Natural killer cell (primary cell): ENCODE results near the gene SLC6A6. TPM values are rescaled to one million over a fixed set of nuclear protein-coding genes. Genes with fewer than 3 reads are reported as not detected.

ENCODE experiments used
- ATAC-seq, 3 donors: fragments of 150-1000 bp in 2 of 3; fragments of 200-7000 bp in 1 of 3; cut with Tn5 transposase; 1 replicate in 1 of 3; 2 replicates in 2 of 3; pipeline ENCODE4 v1.10.0; 2021; ENCODE audit warnings: mild to moderate bottlenecking in 2 of 3, moderate library complexity in 2 of 3
- DNase-seq, 2 donors: peaks; one replicate each; pipeline versions ENCODE4 v3.0.0 to v3.0.0-alpha.2; 2013 to 2021; ENCODE audit warnings: mixed read lengths in 1 of 2
- H3K27ac ChIP-seq: one replicate; pipeline ENCODE4 v1.5.1; 2013; ENCODE audit warnings: mild to moderate bottlenecking, low read length
- H3K27me3 ChIP-seq: one replicate; pipeline ENCODE4 v1.6.1; 2013; ENCODE audit warnings: low read length; ENCODE audit not compliant: control insufficient read depth, insufficient read depth
- H3K36me3 ChIP-seq: one replicate; pipeline ENCODE4 v1.6.1; 2013; ENCODE audit warnings: low read length; ENCODE audit not compliant: control insufficient read depth, insufficient read depth
- H3K4me1 ChIP-seq: one replicate; pipeline ENCODE4 v1.6.1; 2013; ENCODE audit warnings: low read length; ENCODE audit not compliant: control insufficient read depth, insufficient read depth
- H3K4me3 ChIP-seq: one replicate; pipeline ENCODE4 v1.5.1; 2013; ENCODE audit warnings: low read length
- H3K9me3 ChIP-seq: one replicate; pipeline ENCODE4 v1.6.1; 2013; ENCODE audit warnings: low read length; ENCODE audit not compliant: control insufficient read depth, insufficient read depth
- H3K27ac Mint-ChIP-seq, 2 donors: one replicate each; pipeline ENCODE4 v1.8.0; 2022; ENCODE audit warnings: mild to moderate bottlenecking in 2 of 2, mixed read lengths in 2 of 2, moderate library complexity in 1 of 2
- H3K27me3 Mint-ChIP-seq, 2 donors: one replicate each; pipeline ENCODE4 v1.8.0; 2022; ENCODE audit warnings: low read depth in 2 of 2, mixed read lengths in 2 of 2
- H3K36me3 Mint-ChIP-seq: one replicate; pipeline ENCODE4 v1.8.0; 2022; ENCODE audit warnings: mixed read lengths
- H3K4me1 Mint-ChIP-seq, 2 donors: one replicate each; pipeline ENCODE4 v1.8.0; 2022; ENCODE audit warnings: mixed read lengths in 2 of 2
- H3K4me3 Mint-ChIP-seq: one replicate; pipeline ENCODE4 v1.8.0; 2022; ENCODE audit warnings: mild to moderate bottlenecking, moderate library complexity, mixed read lengths
- H3K9me3 Mint-ChIP-seq, 2 donors: one replicate each; pipeline ENCODE4 v1.8.0; 2022; ENCODE audit warnings: mixed read lengths in 2 of 2
- WGBS: methylation state at CpG from one replicate; pipeline ENCODE4 v1.1.7; 2013; ENCODE audit warnings: missing lambda C conversion rate; ENCODE audit not compliant: insufficient coverage; 5-methylcytosine and 5-hydroxymethylcytosine counted together
- intact Hi-C: fragments of 100-400 bp; cut with micrococcal nuclease; formaldehyde crosslinking; loops from one replicate; pipeline ENCODE4 v1.14.2; 2022
- total RNA-seq, 4 donors: library from RNA; stranded (reverse); fragments of 120-200 nt in 1 of 4; gene quantifications; one replicate each; pipeline versions ENCODE4 v1.2.3 to v1.2.4, GENCODE V29; 2013 to 2022
- TF ChIP-seq, protein P1 (sequence below): fragments of 200-600 bp; IDR thresholded peaks from one replicate; pipeline ENCODE4 v1.8.0; 2022; ENCODE audit warnings: antibody characterized with exemption

SLC6A6 gene
- total RNA-seq, 3 donors from 2014 or later (not counting 1 experiment from before 2014, with no cell fraction given) = 43.7 to 55.4 (median 50.1) TPM

DNA sequence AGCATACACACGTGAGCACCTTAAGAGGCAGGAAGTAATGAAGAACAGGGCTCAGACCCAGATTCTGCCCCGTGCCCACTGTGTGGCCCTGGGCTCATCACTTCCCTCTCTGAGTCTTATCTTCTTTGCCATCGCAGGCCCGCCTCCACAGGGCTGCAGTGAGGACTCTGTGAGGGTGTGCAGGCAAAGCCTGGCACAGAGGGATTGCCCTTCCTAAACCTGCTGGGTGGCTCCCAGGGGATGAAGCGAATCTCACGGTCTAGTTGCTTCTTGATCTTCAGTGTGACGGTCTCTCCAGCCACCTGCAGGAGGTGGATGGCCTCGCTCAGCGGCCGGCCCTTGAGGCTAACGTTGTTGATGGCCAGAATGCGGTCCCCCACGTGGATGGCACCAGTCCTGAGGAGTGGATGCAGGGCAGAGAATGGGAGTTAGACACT lies 104.9 kb downstream of the SLC6A6 start:
- TF ChIP-seq, protein P1, sequence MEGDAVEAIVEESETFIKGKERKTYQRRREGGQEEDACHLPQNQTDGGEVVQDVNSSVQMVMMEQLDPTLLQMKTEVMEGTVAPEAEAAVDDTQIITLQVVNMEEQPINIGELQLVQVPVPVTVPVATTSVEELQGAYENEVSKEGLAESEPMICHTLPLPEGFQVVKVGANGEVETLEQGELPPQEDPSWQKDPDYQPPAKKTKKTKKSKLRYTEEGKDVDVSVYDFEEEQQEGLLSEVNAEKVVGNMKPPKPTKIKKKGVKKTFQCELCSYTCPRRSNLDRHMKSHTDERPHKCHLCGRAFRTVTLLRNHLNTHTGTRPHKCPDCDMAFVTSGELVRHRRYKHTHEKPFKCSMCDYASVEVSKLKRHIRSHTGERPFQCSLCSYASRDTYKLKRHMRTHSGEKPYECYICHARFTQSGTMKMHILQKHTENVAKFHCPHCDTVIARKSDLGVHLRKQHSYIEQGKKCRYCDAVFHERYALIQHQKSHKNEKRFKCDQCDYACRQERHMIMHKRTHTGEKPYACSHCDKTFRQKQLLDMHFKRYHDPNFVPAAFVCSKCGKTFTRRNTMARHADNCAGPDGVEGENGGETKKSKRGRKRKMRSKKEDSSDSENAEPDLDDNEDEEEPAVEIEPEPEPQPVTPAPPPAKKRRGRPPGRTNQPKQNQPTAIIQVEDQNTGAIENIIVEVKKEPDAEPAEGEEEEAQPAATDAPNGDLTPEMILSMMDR = no peak
- 70% methylated on average over 13 of the region's 13 CpGs for WGBS
- Mint-ChIP-seq H3K27ac (no peak overlapping the region), H3K4me1 (peaks cover 0 to 13% of the 10 kb centered on the region in 2 donors), H3K27me3 (peaks cover 5 to 12% of the 10 kb centered on the region in 2 donors), H3K36me3 (peaks cover 10% of the 10 kb centered on the region), H3K4me3 (no peak overlapping the region), H3K9me3 (peaks cover 4 to 5% of the 10 kb centered on the region in 2 donors)
- DNase-seq (no peak), ATAC-seq (no peak)
- H3K27ac ChIP-seq = no peak overlapping the region
- no peaks in the 10 kb centered on the region for H3K9me3 ChIP-seq
- no peak overlapping the region for H3K4me3 ChIP-seq
- no peaks in the 10 kb centered on the region for H3K27me3 ChIP-seq
- peaks cover 3% of the 10 kb centered on the region for H3K4me1 ChIP-seq
- intact Hi-C loops = no loop called here
- H3K36me3 ChIP-seq = no peaks in the 10 kb centered on the region

DNA sequence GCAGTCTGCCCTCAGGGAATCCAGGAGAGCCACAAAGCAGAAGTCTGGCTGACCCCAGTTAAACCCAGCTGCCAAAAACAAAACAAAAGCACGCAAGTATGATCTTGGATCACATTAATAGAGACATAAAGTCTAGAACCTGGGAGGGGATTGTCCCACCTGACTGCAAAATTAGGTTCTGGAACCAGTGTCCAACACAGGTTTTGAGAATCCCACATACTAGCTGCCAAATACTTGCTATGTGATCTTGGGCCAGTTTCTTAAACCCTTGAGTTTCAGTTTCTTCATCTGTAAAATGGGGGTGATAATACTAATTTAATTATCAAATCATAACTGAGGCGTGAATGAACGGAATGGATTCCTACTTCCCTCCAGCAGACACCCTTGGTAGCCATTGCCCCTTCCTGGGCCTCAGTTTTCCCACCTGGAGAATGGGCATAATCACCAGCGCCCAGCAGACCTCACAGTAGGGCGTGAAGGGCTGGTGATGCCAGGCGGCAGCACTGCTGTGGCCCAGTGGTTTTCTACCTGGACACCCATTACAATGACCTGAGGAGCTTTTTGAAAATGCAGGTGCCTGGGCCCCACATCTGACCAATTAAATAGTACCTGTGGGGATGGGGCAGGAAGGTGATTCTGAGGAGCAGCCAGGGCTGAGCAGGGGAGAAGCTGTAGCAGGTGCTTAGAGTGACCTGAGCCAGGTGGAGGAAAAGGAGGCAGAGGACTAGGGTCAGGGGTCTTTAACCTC lies 105.5 kb downstream of the SLC6A6 start:
- peaks cover 0 to 13% of the 10 kb centered on the region in 2 donors for H3K4me1 Mint-ChIP-seq
- WGBS = 86% methylated on average over 6 of the region's 6 CpGs
- Histone ChIP-seq H3K36me3 (no peaks in the 10 kb centered on the region), H3K27me3 (no peaks in the 10 kb centered on the region), H3K9me3 (no peaks in the 10 kb centered on the region), H3K4me1 (peaks cover 3% of the 10 kb centered on the region), H3K27ac (no peak overlapping the region), H3K4me3 (no peak overlapping the region)
- DNase-seq (no peak), ATAC-seq (no peak)
- peaks cover 0 to 2% of the 10 kb centered on the region in 2 donors for H3K9me3 Mint-ChIP-seq
- peaks cover 4% of the 10 kb centered on the region for H3K36me3 Mint-ChIP-seq
- intact Hi-C loops = no loop called here
- no peak overlapping the region for H3K4me3 Mint-ChIP-seq
- TF ChIP-seq, protein P1 = no peak
- no peak overlapping the region for H3K27ac Mint-ChIP-seq
- H3K27me3 Mint-ChIP-seq = peaks cover 5 to 8% of the 10 kb centered on the region in 2 donors

DNA sequence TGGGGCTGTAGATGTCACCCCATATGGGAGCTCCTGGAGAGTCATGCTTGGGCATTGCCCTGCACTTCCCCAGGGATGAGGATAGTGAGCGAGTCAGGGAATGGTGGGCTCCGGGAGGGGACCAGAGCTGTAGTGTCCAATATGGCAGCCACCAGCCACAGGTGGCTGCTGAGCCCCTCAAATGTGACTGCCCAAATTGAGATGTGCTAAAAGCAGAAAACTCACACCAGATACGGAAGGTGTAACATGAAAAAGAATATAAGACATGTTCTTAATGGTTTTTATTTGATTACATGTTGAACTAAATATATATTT lies 106.1 kb downstream of the SLC6A6 start:
- ATAC-seq = no peak
- no peak for DNase-seq
- peaks cover 5 to 8% of the 10 kb centered on the region in 2 donors for H3K27me3 Mint-ChIP-seq

More for the DNA sequence above, 106.1 kb downstream of the SLC6A6 start:
- Mint-ChIP-seq H3K9me3 (no peaks in the 10 kb centered on the region), H3K36me3 (no peaks in the 10 kb centered on the region), H3K4me3 (no peak overlapping the region), H3K4me1 (peaks cover 0 to 13% of the 10 kb centered on the region in 2 donors), H3K27ac (no peak overlapping the region)
- peaks cover 3% of the 10 kb centered on the region for H3K4me1 ChIP-seq
- TF ChIP-seq, protein P1 = no peak
- H3K36me3 ChIP-seq = no peaks in the 10 kb centered on the region
- no peak overlapping the region for H3K4me3 ChIP-seq
- H3K27me3 ChIP-seq = no peaks in the 10 kb centered on the region
- intact Hi-C loops = no loop called here
- WGBS = 56% methylated on average over 3 of the region's 3 CpGs
- H3K9me3 ChIP-seq = no peaks in the 10 kb centered on the region
- no peak overlapping the region for H3K27ac ChIP-seq
